CD14-positive monocyte (primary cell): ENCODE data around the gene SLC51A. TPM values are rescaled to one million over a fixed set of nuclear protein-coding genes. Genes with fewer than 3 reads are reported as not detected.

Experiments used
- DNase-seq, 3 donors: peaks; one replicate each; pipeline ENCODE4 v3.0.0-alpha.2; 2011 to 2022
- H2AFZ ChIP-seq: 2 replicates; pipeline ENCODE4 v1.6.0; 2012; ENCODE audit warnings: mild to moderate bottlenecking, low read depth, low read length, inconsistent platforms; ENCODE audit not compliant: insufficient read depth, poor library complexity, severe bottlenecking
- H3K27ac ChIP-seq, 2 donors: 1 replicate in 1 of 2; 2 replicates in 1 of 2; pipeline ENCODE4 v1.5.1; 2012 to 2013; ENCODE audit warnings: low read length in 2 of 2, control low read depth in 1 of 2, inconsistent platforms in 1 of 2, low read depth in 1 of 2, mild to moderate bottlenecking in 1 of 2
- H3K27me3 ChIP-seq, 2 donors: one replicate each; pipeline versions ENCODE4 v1.6.0 to v1.6.1; 2011 to 2013; ENCODE audit warnings: low read length in 2 of 2; ENCODE audit not compliant: control insufficient read depth in 2 of 2, insufficient read depth in 2 of 2
- H3K36me3 ChIP-seq, 2 donors: replicated peaks in 1 of 2; 1 replicate in 1 of 2; 2 replicates in 1 of 2; pipeline versions ENCODE4 v1.5.1 to v1.6.1; 2012 to 2013; ENCODE audit warnings: low read length in 2 of 2, control low read depth in 1 of 2, inconsistent platforms in 1 of 2, mild to moderate bottlenecking in 1 of 2; ENCODE audit not compliant: insufficient read depth in 2 of 2, control insufficient read depth in 1 of 2
- H3K4me1 ChIP-seq, 2 donors: 1 replicate in 1 of 2; 2 replicates in 1 of 2; pipeline versions ENCODE4 v1.5.1 to v1.6.1; 2012 to 2013; ENCODE audit warnings: low read length in 2 of 2, control low read depth in 1 of 2, inconsistent platforms in 1 of 2, mild to moderate bottlenecking in 1 of 2, moderate library complexity in 1 of 2; ENCODE audit not compliant: insufficient read depth in 2 of 2, control insufficient read depth in 1 of 2
- H3K4me2 ChIP-seq: replicated peaks from 2 replicates; pipeline ENCODE3; 2012; ENCODE audit warnings: low read length, moderate library complexity, mild to moderate bottlenecking; ENCODE audit not compliant: poor library complexity, severe bottlenecking; ENCODE audit errors: extremely low read depth
- H3K4me3 ChIP-seq, 3 experiments: fragments of 200-600 bp in 1 of 3; sonication (generic) in 1 of 3; replicated peaks in 1 of 3; 1 replicate in 2 of 3; 2 replicates in 1 of 3; pipeline ENCODE4 v1.5.1; 2011 to 2013; ENCODE audit warnings: low read length in 3 of 3, mild to moderate bottlenecking in 3 of 3, control low read depth in 2 of 3, low read depth in 2 of 3, inconsistent platforms in 1 of 3, moderate library complexity in 1 of 3
- H3K79me2 ChIP-seq: 2 replicates; pipeline ENCODE4 v1.6.0; 2012; ENCODE audit warnings: mild to moderate bottlenecking, control low read depth, inconsistent platforms, low read length, moderate library complexity; ENCODE audit not compliant: insufficient read depth
- H3K9ac ChIP-seq: 2 replicates; pipeline ENCODE4 v1.6.0; 2017; ENCODE audit warnings: low read length, mild to moderate bottlenecking; ENCODE audit not compliant: insufficient read depth, poor library complexity, severe bottlenecking
- H3K9me3 ChIP-seq, 2 donors: replicated peaks in 1 of 2; 1 replicate in 1 of 2; 2 replicates in 1 of 2; pipeline versions ENCODE4 v1.5.1 to v1.6.1; 2012 to 2013; ENCODE audit warnings: low read length in 2 of 2, control low read depth in 1 of 2; ENCODE audit not compliant: control insufficient read depth in 1 of 2, insufficient read depth in 1 of 2
- H4K20me1 ChIP-seq: 2 replicates; pipeline ENCODE4 v1.6.0; 2012; ENCODE audit warnings: mild to moderate bottlenecking, low read length, control low read depth, moderate library complexity; ENCODE audit not compliant: insufficient read depth
- H3K27ac Mint-ChIP-seq, 7 donors: one replicate each; pipeline ENCODE4 v1.8.0; 2020; ENCODE audit warnings: mild to moderate bottlenecking in 7 of 7, mixed read lengths in 7 of 7, moderate library complexity in 6 of 7, inconsistent platforms in 2 of 7
- H3K27me3 Mint-ChIP-seq, 3 donors: one replicate each; pipeline ENCODE4 v1.8.0; 2021 to 2022; ENCODE audit warnings: low read depth in 3 of 3, mild to moderate bottlenecking in 3 of 3, mixed read lengths in 3 of 3, moderate library complexity in 3 of 3, inconsistent platforms in 1 of 3
- H3K36me3 Mint-ChIP-seq, 2 donors: one replicate each; pipeline ENCODE4 v1.8.0; 2020; ENCODE audit warnings: mixed read lengths in 2 of 2, inconsistent platforms in 1 of 2, mild to moderate bottlenecking in 1 of 2
- H3K4me1 Mint-ChIP-seq: one replicate; pipeline ENCODE4 v1.8.0; 2020; ENCODE audit warnings: mild to moderate bottlenecking, mixed read lengths
- H3K4me3 Mint-ChIP-seq, 2 donors: one replicate each; pipeline ENCODE4 v1.8.0; 2020; ENCODE audit warnings: mild to moderate bottlenecking in 2 of 2, mixed read lengths in 2 of 2, moderate library complexity in 1 of 2
- H3K9me3 Mint-ChIP-seq, 7 donors: one replicate each; pipeline ENCODE4 v1.8.0; 2020 to 2022; ENCODE audit warnings: mixed read lengths in 7 of 7, mild to moderate bottlenecking in 6 of 7, moderate library complexity in 6 of 7, inconsistent platforms in 2 of 7
- WGBS: methylation state at CpG from one replicate; pipeline ENCODE4 v1.1.5; 2013; ENCODE audit warnings: missing lambda C conversion rate; ENCODE audit not compliant: insufficient coverage; 5-methylcytosine and 5-hydroxymethylcytosine counted together
- intact Hi-C, 2 donors: fragments of 100-400 bp; cut with micrococcal nuclease; formaldehyde crosslinking; loops; one replicate each; pipeline versions ENCODE4 v1.15.0 to v1.15.1; 2023
- polyA plus RNA-seq, 3 donors: library from polyadenylated mRNA; depleted of rRNA in 1 of 3; unstranded in 2 of 3; stranded (reverse) in 1 of 3; fragments of 300-500 nt in 2 of 3; fragments of >200 nt in 1 of 3; fragmentation: Illumina TruSeq in 2 of 3; gene quantifications; 1 replicate in 2 of 3; 2 replicates in 1 of 3; pipeline ENCODE4 v1.2.3, GENCODE V29; 2012 to 2021
- TF ChIP-seq, protein P1 (sequence below): fragments of 200-600 bp; IDR thresholded peaks from one replicate; pipeline ENCODE4 v1.8.0; 2022; ENCODE audit warnings: antibody characterized with exemption, mild to moderate bottlenecking

The SLC51A gene
- polyA plus RNA-seq, 3 donors: 0.27 to 1.1 (median 0.37) TPM

DNA sequence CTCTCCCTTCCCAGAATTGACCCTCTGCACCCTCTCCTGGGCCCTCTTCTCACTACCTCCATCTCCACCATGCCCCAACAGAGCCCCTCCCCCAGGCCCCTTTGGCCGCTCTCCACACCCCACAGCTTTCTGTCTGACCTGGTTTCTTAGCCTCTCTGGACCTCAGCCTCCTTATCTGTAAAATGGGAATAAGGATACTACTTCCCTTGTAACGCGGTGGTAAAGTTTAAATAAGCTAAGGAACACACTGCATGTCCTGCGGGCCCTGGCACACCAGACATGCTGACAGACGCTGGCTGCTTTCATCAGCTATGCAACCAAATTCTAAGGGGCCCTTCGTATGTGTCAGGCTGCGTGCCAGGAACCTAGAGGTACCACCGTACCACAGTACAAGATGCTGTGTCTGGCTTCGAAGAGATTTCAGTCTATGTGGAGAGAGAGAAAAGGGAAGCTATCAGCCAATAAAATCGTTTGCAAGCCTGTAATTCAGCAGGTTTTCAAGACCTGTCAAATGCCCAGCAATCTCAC, 777 bp upstream of the SLC51A start:
- WGBS: 60% methylated on average over 4 of the region's 10 CpGs
- H3K27ac Mint-ChIP-seq: peak overlapping the region in 1 of 7 donors; percentile 76

DNA sequence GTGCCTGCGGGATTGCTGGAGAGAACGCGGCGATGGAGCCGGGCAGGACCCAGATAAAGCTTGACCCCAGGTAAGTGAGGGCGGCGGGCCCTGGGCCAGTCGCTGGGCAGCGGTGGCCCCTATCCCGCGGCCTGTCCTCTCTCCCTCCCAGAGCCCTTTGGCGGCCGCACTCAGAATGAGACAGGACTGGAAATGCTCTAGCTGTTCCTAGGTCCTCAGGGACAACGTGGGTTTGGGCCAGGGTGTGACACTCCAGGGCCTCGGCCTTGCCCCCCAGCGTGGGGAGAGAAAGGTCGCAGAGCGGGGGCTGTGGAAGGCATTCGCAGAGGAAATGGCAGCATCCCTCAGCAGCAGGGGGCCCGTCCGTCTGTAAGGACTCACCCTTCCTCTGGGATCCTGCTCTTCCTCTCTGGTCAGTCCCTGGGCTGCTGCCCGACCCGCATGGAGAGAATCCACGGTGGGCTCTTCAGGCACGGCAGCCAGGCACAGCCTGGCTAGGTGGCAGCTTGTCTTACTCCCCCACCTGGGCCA, 412 bp downstream of the SLC51A start:
- H3K27ac Mint-ChIP-seq: no peak overlapping the region
- no peaks in the 10 kb centered on the region for H3K36me3 Mint-ChIP-seq
- Histone ChIP-seq H3K36me3 (no peaks in the 10 kb centered on the region), H3K9ac (no peak overlapping the region), H2AFZ (no peak overlapping the region), H3K4me2 (no peak overlapping the region), H4K20me1 (no peaks in the 10 kb centered on the region), H3K27me3 (no peaks in the 10 kb centered on the region), H3K4me3 (no peak overlapping the region), H3K9me3 (no peaks in the 10 kb centered on the region), H3K79me2 (no peaks in the 10 kb centered on the region), H3K27ac (no peak overlapping the region), H3K4me1 (peaks cover 40 to 48% of the 10 kb centered on the region in 2 donors)
- WGBS: 87% methylated on average over 23 of the region's 25 CpGs
- H3K9me3 Mint-ChIP-seq: peaks cover 0 to 3% (median 0%) of the 10 kb centered on the region in 7 donors
- H3K4me3 Mint-ChIP-seq: no peak overlapping the region
- H3K27me3 Mint-ChIP-seq: peaks cover 2 to 9% (median 4%) of the 10 kb centered on the region in 3 donors
- DNase-seq: no peak
- H3K4me1 Mint-ChIP-seq: peaks cover 45% of the 10 kb centered on the region
- intact Hi-C loops: no loop called here
- TF ChIP-seq, protein P1, sequence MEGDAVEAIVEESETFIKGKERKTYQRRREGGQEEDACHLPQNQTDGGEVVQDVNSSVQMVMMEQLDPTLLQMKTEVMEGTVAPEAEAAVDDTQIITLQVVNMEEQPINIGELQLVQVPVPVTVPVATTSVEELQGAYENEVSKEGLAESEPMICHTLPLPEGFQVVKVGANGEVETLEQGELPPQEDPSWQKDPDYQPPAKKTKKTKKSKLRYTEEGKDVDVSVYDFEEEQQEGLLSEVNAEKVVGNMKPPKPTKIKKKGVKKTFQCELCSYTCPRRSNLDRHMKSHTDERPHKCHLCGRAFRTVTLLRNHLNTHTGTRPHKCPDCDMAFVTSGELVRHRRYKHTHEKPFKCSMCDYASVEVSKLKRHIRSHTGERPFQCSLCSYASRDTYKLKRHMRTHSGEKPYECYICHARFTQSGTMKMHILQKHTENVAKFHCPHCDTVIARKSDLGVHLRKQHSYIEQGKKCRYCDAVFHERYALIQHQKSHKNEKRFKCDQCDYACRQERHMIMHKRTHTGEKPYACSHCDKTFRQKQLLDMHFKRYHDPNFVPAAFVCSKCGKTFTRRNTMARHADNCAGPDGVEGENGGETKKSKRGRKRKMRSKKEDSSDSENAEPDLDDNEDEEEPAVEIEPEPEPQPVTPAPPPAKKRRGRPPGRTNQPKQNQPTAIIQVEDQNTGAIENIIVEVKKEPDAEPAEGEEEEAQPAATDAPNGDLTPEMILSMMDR: no peak

More for the DNA sequence above, 777 bp upstream of the SLC51A start:
- Mint-ChIP-seq H3K36me3 (no peaks in the 10 kb centered on the region), H3K4me1 (peaks cover 36% of the 10 kb centered on the region), H3K4me3 (no peak overlapping the region), H3K9me3 (peaks cover 0 to 3% (median 0%) of the 10 kb centered on the region in 7 donors), H3K27me3 (peaks cover 2 to 9% (median 4%) of the 10 kb centered on the region in 3 donors)
- H3K4me1 ChIP-seq: peaks cover 30 to 37% of the 10 kb centered on the region in 2 donors
- TF ChIP-seq, protein P1: no peak
- H3K79me2 ChIP-seq: no peaks in the 10 kb centered on the region
- H3K9ac ChIP-seq: no peak overlapping the region
- DNase-seq: no peak
- H3K27me3 ChIP-seq: no peaks in the 10 kb centered on the region
- H3K27ac ChIP-seq: no peak overlapping the region
- H3K4me3 ChIP-seq: no peak overlapping the region
- H4K20me1 ChIP-seq: no peaks in the 10 kb centered on the region
- H3K9me3 ChIP-seq: no peaks in the 10 kb centered on the region
- intact Hi-C loops: no loop called here
- no peaks in the 10 kb centered on the region for H3K36me3 ChIP-seq
- no peak overlapping the region for H2AFZ ChIP-seq
- H3K4me2 ChIP-seq: no peak overlapping the region
